ENCODE results near the gene MRPL24. TPM values are rescaled to one million over a fixed set of nuclear protein-coding genes. Genes with fewer than 3 reads are reported as not detected.

MRPL24 gene
- total RNA-seq, 2 experiments from 2014 or later: 59.8 to 62.6 TPM

- Mint-ChIP-seq H3K27me3 (ENCODE audit: low read depth) (no peaks in the 10 kb centered on the region), H3K36me3 (ENCODE audit: low read depth) (peaks cover 75% of the 10 kb centered on the region), H3K4me1 (ENCODE audit: low read depth) (peaks cover 79% of the 10 kb centered on the region), H3K4me3 (no peak overlapping the region), H3K9me3 (ENCODE audit: insufficient read depth) (no peaks in the 10 kb centered on the region), H3K27ac (peak overlapping the region; percentile 39)
- POLR2A ChIA-PET: interaction anchor here (3.3 kb wide), 1 partner anchor 8 kb away, joined by 42 read pairs; the partner anchor contains the start of gene HDGF
- ATAC-seq (no peak), DNase-seq (no peak)
- CTCF ChIA-PET: interaction anchor here (0.8 to 4.4 kb wide), 3 partner anchors 17 to 146 kb away, joined by 3 to 79 read pairs (median 6); partner anchors contain the start of genes ISG20L2 and METTL25B
Measured at GRCh38 chr1:156743367-156744302, 2.7 kb upstream of the MRPL24 start.

DNA sequence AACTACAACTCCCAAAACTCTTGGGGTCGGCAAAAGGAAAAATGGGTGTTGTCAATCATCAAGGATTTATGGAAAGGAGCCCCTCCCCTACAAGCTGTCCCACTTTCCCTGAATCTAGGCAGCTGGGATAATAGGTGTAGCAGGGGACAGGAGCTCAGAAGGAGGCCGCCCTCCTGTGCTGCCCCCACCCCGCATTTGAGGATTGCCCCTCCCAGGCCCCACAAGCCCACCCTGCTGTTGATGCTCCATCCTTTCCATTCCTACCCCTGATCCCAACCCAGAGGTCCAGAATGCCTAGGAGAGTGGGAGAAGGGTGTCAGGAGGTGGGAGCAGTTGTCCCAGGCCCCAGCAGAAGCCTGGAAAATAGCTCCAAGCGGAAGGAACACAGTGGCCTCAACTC, 1.9 kb upstream of the MRPL24 start:
- Mint-ChIP-seq H3K4me3 (no peak overlapping the region), H3K27me3 (ENCODE audit: low read depth) (no peaks in the 10 kb centered on the region), H3K27ac (no peak overlapping the region), H3K9me3 (ENCODE audit: insufficient read depth) (no peaks in the 10 kb centered on the region), H3K4me1 (ENCODE audit: low read depth) (peaks cover 77% of the 10 kb centered on the region), H3K36me3 (ENCODE audit: low read depth) (peaks cover 78% of the 10 kb centered on the region)
- DNase-seq (no peak), ATAC-seq (no peak)
- CTCF ChIA-PET: interaction anchor here (0.8 to 4.4 kb wide), 4 partner anchors 16 to 147 kb away, joined by 3 to 79 read pairs (median 6); partner anchors contain the start of genes ISG20L2 and METTL25B
- POLR2A ChIA-PET: interaction anchor here (3.3 to 4.9 kb wide), 2 partner anchors 9 to 15 kb away, joined by 42 to 68 read pairs; partner anchors contain the start of genes HDGF, ISG20L2 and METTL25B

GRCh38 chr1:156742017-156742416, 1.1 kb upstream of the MRPL24 start:
- peaks cover 79% of the 10 kb centered on the region for H3K36me3 Mint-ChIP-seq (ENCODE audit: low read depth)
- H3K4me1 Mint-ChIP-seq (ENCODE audit: low read depth): peaks cover 70% of the 10 kb centered on the region
- ChIA-PET POLR2A (interaction anchor here (1.8 to 4.9 kb wide), 3 partner anchors 10 to 25 kb away, joined by 11 to 68 read pairs (median 42); partner anchors contain the start of genes HDGF, ISG20L2, METTL25B and PRCC), CTCF (interaction anchor here (1.3 to 4.4 kb wide), 6 partner anchors 9 to 148 kb away, joined by 3 to 79 read pairs (median 7); partner anchors contain the start of genes HDGF, ISG20L2 and METTL25B)
- no peak for DNase-seq
- peak overlapping the region; percentile 99 for H3K4me3 Mint-ChIP-seq
- H3K27me3 Mint-ChIP-seq (ENCODE audit: low read depth): no peaks in the 10 kb centered on the region
- H3K27ac Mint-ChIP-seq: peak overlapping the region; percentile 98
- H3K9me3 Mint-ChIP-seq (ENCODE audit: insufficient read depth): no peaks in the 10 kb centered on the region
- ATAC-seq: no peak

GRCh38 chr1:156741481-156741983, 644 bp upstream of the MRPL24 start:
- POLR2A ChIA-PET: interaction anchor here (0.7 to 4.9 kb wide), 8 partner anchors 8 to 75 kb away, joined by 3 to 68 read pairs (median 6); partner anchors contain the start of genes HDGF, ISG20L2, METTL25B and PRCC
- H3K27me3 Mint-ChIP-seq (ENCODE audit: low read depth): no peaks in the 10 kb centered on the region
- peak overlapping the region; percentile 98 for H3K27ac Mint-ChIP-seq
- peaks cover 65% of the 10 kb centered on the region for H3K4me1 Mint-ChIP-seq (ENCODE audit: low read depth)
- CTCF ChIA-PET: interaction anchor here (0.7 to 4.4 kb wide), 15 partner anchors 9 to 169 kb away, joined by 3 to 79 read pairs (median 3); partner anchors contain the start of genes HDGF, ISG20L2 and METTL25B
- peak overlapping the region; percentile 99 for H3K4me3 Mint-ChIP-seq
- peaks cover 77% of the 10 kb centered on the region for H3K36me3 Mint-ChIP-seq (ENCODE audit: low read depth)
- DNase-seq: no peak
- H3K9me3 Mint-ChIP-seq (ENCODE audit: insufficient read depth): no peaks in the 10 kb centered on the region
- ATAC-seq: no peak

- Mint-ChIP-seq H3K27ac (peak overlapping the region; percentile 98), H3K9me3 (ENCODE audit: insufficient read depth) (no peaks in the 10 kb centered on the region), H3K4me3 (peak overlapping the region; percentile 99), H3K36me3 (ENCODE audit: low read depth) (peaks cover 72% of the 10 kb centered on the region), H3K4me1 (ENCODE audit: low read depth) (peaks cover 53% of the 10 kb centered on the region), H3K27me3 (ENCODE audit: low read depth) (no peaks in the 10 kb centered on the region)
- CTCF ChIA-PET: interaction anchor here (1.0 to 4.4 kb wide), 9 partner anchors 11 to 150 kb away, joined by 3 to 79 read pairs (median 3); partner anchors contain the start of genes HDGF, ISG20L2, METTL25B and PRCC
- POLR2A ChIA-PET: interaction anchor here (1.4 to 4.9 kb wide), 4 partner anchors 11 to 29 kb away, joined by 7 to 68 read pairs (median 26); partner anchors contain the start of genes HDGF, ISG20L2, METTL25B and PRCC
- DNase-seq (peak; percentile 41), ATAC-seq (peak; percentile 17)
Measured at GRCh38 chr1:156740237-156740740, 599 bp downstream of the MRPL24 start.

GRCh38 chr1:156738916-156739315, 2.0 kb downstream of the MRPL24 start:
- peaks cover 60% of the 10 kb centered on the region for H3K36me3 Mint-ChIP-seq (ENCODE audit: low read depth)
- no peaks in the 10 kb centered on the region for H3K27me3 Mint-ChIP-seq (ENCODE audit: low read depth)
- peak overlapping the region; percentile 27 for H3K4me3 Mint-ChIP-seq
- H3K9me3 Mint-ChIP-seq (ENCODE audit: insufficient read depth): no peaks in the 10 kb centered on the region
- DNase-seq: no peak
- POLR2A ChIA-PET: interaction anchor here (1.0 to 4.9 kb wide), 2 partner anchors 11 to 13 kb away, joined by 3 to 68 read pairs; partner anchors contain the start of genes ISG20L2 and METTL25B
- CTCF ChIA-PET: interaction anchor here (1.0 to 1.4 kb wide), 2 partner anchors 10 to 13 kb away, joined by 4 to 12 read pairs; partner anchors contain the start of gene ISG20L2
- no peak for ATAC-seq
- H3K4me1 Mint-ChIP-seq (ENCODE audit: low read depth): peaks cover 42% of the 10 kb centered on the region
- H3K27ac Mint-ChIP-seq: peak overlapping the region; percentile 23

DNA sequence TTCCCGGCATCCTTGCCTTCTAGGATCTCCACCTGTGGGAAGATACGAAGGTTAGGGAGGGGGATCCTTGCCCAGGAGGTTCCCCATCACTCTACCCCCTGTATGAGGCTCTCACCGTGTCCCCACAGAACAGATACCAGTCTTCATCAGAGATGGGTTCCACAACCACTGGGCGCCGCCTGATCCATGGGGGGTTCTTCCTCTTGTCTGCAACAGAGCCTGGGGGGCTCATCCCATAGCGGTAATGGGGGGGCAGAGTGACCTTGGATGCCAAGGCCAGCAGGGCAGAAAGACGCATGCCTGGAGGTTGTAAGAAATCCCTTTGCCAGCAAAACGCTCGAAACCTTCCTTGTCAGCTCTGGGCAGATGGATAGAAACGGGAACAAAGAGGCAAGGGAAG, 2.5 kb downstream of the MRPL24 start:
- Mint-ChIP-seq H3K27ac (no peak overlapping the region), H3K36me3 (ENCODE audit: low read depth) (peaks cover 55% of the 10 kb centered on the region), H3K9me3 (ENCODE audit: insufficient read depth) (no peaks in the 10 kb centered on the region), H3K4me1 (ENCODE audit: low read depth) (peaks cover 38% of the 10 kb centered on the region), H3K27me3 (ENCODE audit: low read depth) (no peaks in the 10 kb centered on the region), H3K4me3 (no peak overlapping the region)
- ChIA-PET CTCF (interaction anchor here (1.0 to 1.4 kb wide), 2 partner anchors 9 to 12 kb away, joined by 4 to 12 read pairs; partner anchors contain the start of gene ISG20L2), POLR2A (interaction anchor here (4.9 kb wide), 1 partner anchor 11 kb away, joined by 68 read pairs; the partner anchor contains the start of genes ISG20L2 and METTL25B)
- DNase-seq (no peak), ATAC-seq (no peak)

- ChIA-PET CTCF (interaction anchor here (4.0 kb wide), 1 partner anchor 8 kb away, joined by 22 read pairs; no protein-coding TSS in a partner anchor), POLR2A (no interaction called here)
- H3K9me3 Mint-ChIP-seq (ENCODE audit: insufficient read depth): no peaks in the 10 kb centered on the region
- peaks cover 36% of the 10 kb centered on the region for H3K36me3 Mint-ChIP-seq (ENCODE audit: low read depth)
- no peak overlapping the region for H3K4me3 Mint-ChIP-seq
- peaks cover 25% of the 10 kb centered on the region for H3K4me1 Mint-ChIP-seq (ENCODE audit: low read depth)
- DNase-seq: no peak
- no peak for ATAC-seq
- no peaks in the 10 kb centered on the region for H3K27me3 Mint-ChIP-seq (ENCODE audit: low read depth)
- H3K27ac Mint-ChIP-seq: no peak overlapping the region
Measured at GRCh38 chr1:156733989-156734584, 6.8 kb downstream of the MRPL24 start.

GRCh38 chr1:156728599-156729462, 12.1 kb downstream of the MRPL24 start, which contains the start of gene ISG20L2:
TSS of gene ISG20L2 (minus strand) at chr1:156728766. CDS start at chr1:156727652, 1,114 bp downstream.
- H3K4me3 Mint-ChIP-seq: no peak within 1 kb of the TSS
- H3K27me3 Mint-ChIP-seq (ENCODE audit: low read depth): no peaks in the 10 kb centered on the region
- POLR2A ChIA-PET: interaction anchor here (0.6 to 7.4 kb wide), 24 partner anchors 12 to 228 kb away, joined by 3 to 68 read pairs (median 4); partner anchors contain the start of genes CRABP2, HDGF, MEF2D and MRPL24
- CTCF ChIA-PET: interaction anchor here (1.0 to 12.9 kb wide), 14 partner anchors 10 to 343 kb away, joined by 3 to 543 read pairs (median 84); partner anchors contain the start of genes CRABP2, HDGF, INSRR and MRPL24
- peaks cover 33% of the 10 kb centered on the region for H3K36me3 Mint-ChIP-seq (ENCODE audit: low read depth)
- ATAC-seq (peak; percentile 90), DNase-seq (peak; percentile 99)
- H3K27ac Mint-ChIP-seq: no peak within 1 kb of the TSS
- H3K9me3 Mint-ChIP-seq (ENCODE audit: insufficient read depth): no peaks in the 10 kb centered on the region
- peaks cover 29% of the 10 kb centered on the region for H3K4me1 Mint-ChIP-seq (ENCODE audit: low read depth)
